ENCODE data around the gene TCOF1.

DNA sequence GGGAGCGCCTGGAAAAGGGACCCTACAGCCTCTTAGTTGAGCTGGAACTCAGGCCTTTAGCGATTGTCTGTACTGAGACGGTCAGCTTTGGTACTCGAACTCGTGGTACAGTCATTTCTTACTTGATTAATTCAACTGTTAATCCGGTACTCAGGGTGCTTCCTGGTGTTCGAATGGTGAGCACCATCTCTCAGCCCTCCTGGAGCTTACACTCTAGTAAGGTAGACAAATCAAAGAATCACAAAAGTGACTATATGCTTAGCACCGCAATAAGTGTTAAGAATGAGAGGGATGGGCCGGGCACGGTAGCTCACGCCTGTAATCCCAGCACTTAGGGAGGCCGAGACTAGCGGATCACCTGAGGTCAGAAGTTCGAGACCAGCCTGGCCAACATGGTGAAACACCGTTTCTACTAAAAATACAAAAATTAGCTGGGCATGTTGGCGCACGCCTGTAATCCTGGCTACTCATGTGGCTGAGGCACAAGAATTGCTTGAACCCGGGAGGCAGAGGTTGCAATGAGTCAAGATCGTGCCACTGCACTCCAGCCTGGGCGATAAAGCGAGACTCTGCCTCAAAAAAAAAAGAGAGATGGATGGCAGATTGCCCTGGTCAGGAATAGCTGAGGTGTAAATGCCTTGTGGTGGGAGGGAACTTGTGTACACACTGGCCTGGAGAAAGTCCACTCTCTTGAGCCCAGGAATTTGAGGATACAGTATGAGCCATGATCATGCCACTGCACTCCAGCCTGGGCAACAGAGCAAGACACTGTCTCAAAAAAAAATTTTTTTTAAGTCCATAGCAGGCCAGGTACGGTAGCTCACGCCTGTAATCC, 981 bp downstream of the TCOF1 start:
- TF ChIP-seq, protein P1, sequence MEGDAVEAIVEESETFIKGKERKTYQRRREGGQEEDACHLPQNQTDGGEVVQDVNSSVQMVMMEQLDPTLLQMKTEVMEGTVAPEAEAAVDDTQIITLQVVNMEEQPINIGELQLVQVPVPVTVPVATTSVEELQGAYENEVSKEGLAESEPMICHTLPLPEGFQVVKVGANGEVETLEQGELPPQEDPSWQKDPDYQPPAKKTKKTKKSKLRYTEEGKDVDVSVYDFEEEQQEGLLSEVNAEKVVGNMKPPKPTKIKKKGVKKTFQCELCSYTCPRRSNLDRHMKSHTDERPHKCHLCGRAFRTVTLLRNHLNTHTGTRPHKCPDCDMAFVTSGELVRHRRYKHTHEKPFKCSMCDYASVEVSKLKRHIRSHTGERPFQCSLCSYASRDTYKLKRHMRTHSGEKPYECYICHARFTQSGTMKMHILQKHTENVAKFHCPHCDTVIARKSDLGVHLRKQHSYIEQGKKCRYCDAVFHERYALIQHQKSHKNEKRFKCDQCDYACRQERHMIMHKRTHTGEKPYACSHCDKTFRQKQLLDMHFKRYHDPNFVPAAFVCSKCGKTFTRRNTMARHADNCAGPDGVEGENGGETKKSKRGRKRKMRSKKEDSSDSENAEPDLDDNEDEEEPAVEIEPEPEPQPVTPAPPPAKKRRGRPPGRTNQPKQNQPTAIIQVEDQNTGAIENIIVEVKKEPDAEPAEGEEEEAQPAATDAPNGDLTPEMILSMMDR (IDR thresholded peaks at IDR 0.05), result no peak
- no peak for TF ChIP-seq ZFX (IDR thresholded peaks at IDR 0.05; ENCODE audit: borderline replicate concordance)
